ENCODE measurements around the gene RNF222.

The RNF222 gene

GRCh38 chr17:8345951-8346665, 51.5 kb downstream of the RNF222 start:
- no peak for DNase-seq (ENCODE audit: low read depth)

- no peak for DNase-seq (ENCODE audit: low read depth)
These were observed 52.5 kb downstream of the RNF222 start for GRCh38 chr17:8345052-8345690.

GRCh38 chr17:8341456-8341855, 56.2 kb downstream of the RNF222 start:
- DNase-seq (ENCODE audit: low read depth): no peak

Measured in T follicular helper cell (primary cell).